ENCODE results near the gene SCAMP4.

SCAMP4 gene

DNA sequence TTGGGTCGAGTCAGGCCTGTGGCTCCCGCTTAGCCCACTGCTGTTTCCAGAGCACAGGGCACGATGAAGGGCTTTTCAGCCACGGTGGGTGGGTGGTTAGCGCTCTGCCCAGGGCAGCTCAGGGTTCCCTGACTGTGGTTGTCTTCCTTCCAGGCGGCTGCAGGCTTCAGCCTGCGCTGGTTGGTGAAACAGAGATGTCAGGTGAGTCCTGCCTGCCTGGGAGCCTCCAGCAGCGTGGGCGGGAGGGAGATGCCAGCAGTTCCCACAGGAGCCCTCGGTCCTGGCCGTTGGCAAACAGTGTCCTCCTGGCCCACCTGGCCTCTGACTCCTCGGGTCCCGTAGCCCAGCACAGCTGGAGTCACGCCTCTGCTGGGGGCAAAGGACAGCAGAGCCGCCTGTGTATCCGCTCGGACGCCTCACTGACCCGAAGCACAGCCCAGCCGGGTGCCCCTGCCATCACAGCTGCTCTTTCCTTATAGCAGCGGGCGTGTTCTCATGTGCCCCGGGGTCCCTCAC lies 9.7 kb downstream of the SCAMP4 start:
- Histone ChIP-seq H3K27me3 (ENCODE audit: insufficient read depth, low read length) (no peaks in the 10 kb centered on the region), H4K8ac (ENCODE audit: low read depth, low read length) (no peak overlapping the region), H3K4me3 (ENCODE audit: low read depth, low read length) (no peak overlapping the region), H3K36me3 (ENCODE audit: control insufficient read depth in 1 of 2, insufficient read depth in 2 of 2, low read length in 2 of 2) (peaks cover 63 to 69% of the 10 kb centered on the region in 2 experiments), H4K91ac (ENCODE audit: low read depth, low read length) (no peak overlapping the region), H3K9me3 (ENCODE audit: insufficient read depth, low read depth, low read length) (peaks cover 4% of the 10 kb centered on the region), H3K79me2 (ENCODE audit: control insufficient read depth, insufficient read depth, low read length, poor library complexity) (peaks cover 9% of the 10 kb centered on the region), H3K27ac (ENCODE audit: low read depth, low read length) (no peak overlapping the region), H2BK12ac (ENCODE audit: low read length) (no peak overlapping the region), H2BK120ac (ENCODE audit: insufficient read depth, low read length, poor library complexity) (no peak overlapping the region), H2AK5ac (ENCODE audit: low read length) (no peak overlapping the region), H2BK5ac (ENCODE audit: low read depth, low read length, poor library complexity) (no peak overlapping the region), H3K79me1 (ENCODE audit: low read length) (no peaks in the 10 kb centered on the region), H3K14ac (ENCODE audit: low read length) (no peak overlapping the region), H3K18ac (ENCODE audit: low read length) (peak overlapping the region; percentile 22), H3K4me2 (ENCODE audit: low read length) (no peak overlapping the region), H3K23ac (ENCODE audit: low read length) (no peak overlapping the region), H3K9ac (ENCODE audit: low read length) (no peak overlapping the region), H2AFZ (ENCODE audit: insufficient read depth, low read length, poor library complexity) (no peak overlapping the region), H4K12ac (ENCODE audit: low read depth, low read length) (no peak overlapping the region), H3K4ac (ENCODE audit: low read depth, low read length) (no peak overlapping the region), H3K4me1 (ENCODE audit: control insufficient read depth in 1 of 2, insufficient read depth in 2 of 2, low read length in 2 of 2) (peaks cover 0 to 3% of the 10 kb centered on the region in 2 experiments)
- WGBS (ENCODE audit: extremely low coverage, insufficient coverage, insufficient read length): no CpG with 5 or more reads among the region's 23 CpGs
- no peak for DNase-seq

DNA sequence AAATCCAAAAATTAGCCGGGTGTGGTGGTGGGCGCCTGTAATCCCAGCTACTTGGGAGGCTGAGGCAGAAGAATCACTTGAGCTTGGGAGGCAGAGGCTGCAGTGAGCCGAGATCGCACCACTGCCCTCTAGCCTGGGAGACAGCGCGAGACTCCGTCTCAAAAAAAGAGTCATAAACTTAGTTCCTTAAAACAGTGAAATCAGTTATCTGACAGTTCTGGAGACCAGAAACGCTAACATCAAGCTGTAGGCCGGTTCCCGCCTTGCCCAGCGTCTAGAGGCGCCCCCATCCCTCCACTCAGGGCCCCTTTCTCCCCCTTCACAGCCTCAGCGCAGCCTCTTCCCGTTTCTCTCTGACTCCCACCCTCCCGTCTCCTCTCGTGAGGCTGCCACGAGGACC lies 11.9 kb downstream of the SCAMP4 start:
- Histone ChIP-seq H4K12ac (ENCODE audit: low read depth, low read length) (no peak overlapping the region), H3K4me1 (ENCODE audit: control insufficient read depth in 1 of 2, insufficient read depth in 2 of 2, low read length in 2 of 2) (no peaks in the 10 kb centered on the region), H2BK120ac (ENCODE audit: insufficient read depth, low read length, poor library complexity) (no peak overlapping the region), H2AFZ (ENCODE audit: insufficient read depth, low read length, poor library complexity) (no peak overlapping the region), H3K79me2 (ENCODE audit: control insufficient read depth, insufficient read depth, low read length, poor library complexity) (peaks cover 3% of the 10 kb centered on the region), H3K79me1 (ENCODE audit: low read length) (no peaks in the 10 kb centered on the region), H3K9ac (ENCODE audit: low read length) (no peak overlapping the region), H3K14ac (ENCODE audit: low read length) (no peak overlapping the region), H3K4me2 (ENCODE audit: low read length) (no peak overlapping the region), H3K27ac (ENCODE audit: low read depth, low read length) (no peak overlapping the region), H3K4ac (ENCODE audit: low read depth, low read length) (no peak overlapping the region), H4K91ac (ENCODE audit: low read depth, low read length) (no peak overlapping the region), H4K8ac (ENCODE audit: low read depth, low read length) (no peak overlapping the region), H3K27me3 (ENCODE audit: insufficient read depth, low read length) (no peaks in the 10 kb centered on the region), H3K18ac (ENCODE audit: low read length) (no peak overlapping the region), H3K9me3 (ENCODE audit: insufficient read depth, low read depth, low read length) (peaks cover 4% of the 10 kb centered on the region), H2BK12ac (ENCODE audit: low read length) (no peak overlapping the region), H2AK5ac (ENCODE audit: low read length) (no peak overlapping the region), H3K23ac (ENCODE audit: low read length) (no peak overlapping the region), H3K36me3 (ENCODE audit: control insufficient read depth in 1 of 2, insufficient read depth in 2 of 2, low read length in 2 of 2) (peaks cover 81 to 84% of the 10 kb centered on the region in 2 experiments), H2BK5ac (ENCODE audit: low read depth, low read length, poor library complexity) (no peak overlapping the region), H3K4me3 (ENCODE audit: low read depth, low read length) (no peak overlapping the region)
- no CpG with 5 or more reads among the region's 17 CpGs for WGBS (ENCODE audit: extremely low coverage, insufficient coverage, insufficient read length)
- DNase-seq: no peak

DNA sequence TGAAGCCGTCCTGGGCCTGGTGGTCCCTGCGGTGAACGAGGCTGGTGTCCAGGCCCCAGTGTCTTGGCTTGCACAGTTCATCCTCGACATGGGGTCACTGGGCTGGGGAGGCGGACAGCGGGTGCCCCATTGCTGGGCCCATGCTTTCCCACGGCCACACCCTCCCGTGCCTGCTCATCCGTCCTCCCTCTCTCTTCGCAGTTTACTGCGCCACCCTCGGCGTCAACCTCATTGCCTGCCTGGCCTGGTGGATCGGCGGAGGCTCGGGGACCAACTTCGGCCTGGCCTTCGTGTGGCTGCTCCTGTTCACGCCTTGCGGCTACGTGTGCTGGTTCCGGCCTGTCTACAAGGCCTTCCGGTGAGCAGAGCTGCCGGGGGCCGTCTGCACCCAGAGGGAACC lies 12.7 kb downstream of the SCAMP4 start:
- no peak for DNase-seq
- H2AFZ ChIP-seq (ENCODE audit: insufficient read depth, low read length, poor library complexity): no peak overlapping the region
- H3K18ac ChIP-seq (ENCODE audit: low read length): no peak overlapping the region
- no CpG with 5 or more reads among the region's 25 CpGs for WGBS (ENCODE audit: extremely low coverage, insufficient coverage, insufficient read length)
- H2BK120ac ChIP-seq (ENCODE audit: insufficient read depth, low read length, poor library complexity): no peak overlapping the region
- H3K4me3 ChIP-seq (ENCODE audit: low read depth, low read length): no peak overlapping the region
- H3K9ac ChIP-seq (ENCODE audit: low read length): no peak overlapping the region
- H3K4me2 ChIP-seq (ENCODE audit: low read length): no peak overlapping the region
- H3K79me1 ChIP-seq (ENCODE audit: low read length): no peaks in the 10 kb centered on the region
- no peaks in the 10 kb centered on the region for H3K4me1 ChIP-seq (ENCODE audit: control insufficient read depth in 1 of 2, insufficient read depth in 2 of 2, low read length in 2 of 2)
- H3K79me2 ChIP-seq (ENCODE audit: control insufficient read depth, insufficient read depth, low read length, poor library complexity): peaks cover 3% of the 10 kb centered on the region
- H3K27me3 ChIP-seq (ENCODE audit: insufficient read depth, low read length): no peaks in the 10 kb centered on the region
- no peak overlapping the region for H4K8ac ChIP-seq (ENCODE audit: low read depth, low read length)
- H4K91ac ChIP-seq (ENCODE audit: low read depth, low read length): no peak overlapping the region
- no peak overlapping the region for H4K12ac ChIP-seq (ENCODE audit: low read depth, low read length)
- H3K9me3 ChIP-seq (ENCODE audit: insufficient read depth, low read depth, low read length): peaks cover 10% of the 10 kb centered on the region
- H3K27ac ChIP-seq (ENCODE audit: low read depth, low read length): no peak overlapping the region
- H3K23ac ChIP-seq (ENCODE audit: low read length): no peak overlapping the region
- no peak overlapping the region for H2BK5ac ChIP-seq (ENCODE audit: low read depth, low read length, poor library complexity)
- H2BK12ac ChIP-seq (ENCODE audit: low read length): no peak overlapping the region
- no peak overlapping the region for H3K14ac ChIP-seq (ENCODE audit: low read length)
- peaks cover 81 to 83% of the 10 kb centered on the region in 2 experiments for H3K36me3 ChIP-seq (ENCODE audit: control insufficient read depth in 1 of 2, insufficient read depth in 2 of 2, low read length in 2 of 2)
- no peak overlapping the region for H3K4ac ChIP-seq (ENCODE audit: low read depth, low read length)
- H2AK5ac ChIP-seq (ENCODE audit: low read length): no peak overlapping the region

DNA sequence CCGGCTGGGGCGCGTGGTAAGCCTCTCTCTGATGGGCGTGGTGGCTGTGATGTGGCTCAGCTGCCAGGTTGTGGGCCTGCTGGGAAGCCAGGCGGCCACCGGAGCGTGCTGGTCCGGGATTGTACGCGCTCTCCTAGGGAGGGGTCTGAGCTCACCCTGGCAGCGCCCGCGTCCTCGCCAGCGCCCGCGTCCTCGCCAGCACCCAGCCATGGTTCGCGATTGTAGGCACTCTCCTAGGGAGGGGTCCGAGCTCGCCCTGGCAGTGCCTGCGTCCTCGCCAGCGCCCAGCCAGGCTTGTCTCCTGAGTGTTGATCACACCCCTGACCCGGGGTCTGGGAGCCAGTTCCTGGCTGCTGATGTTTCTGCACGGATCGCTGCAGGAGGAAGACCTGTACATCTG lies 13.8 kb downstream of the SCAMP4 start:
- WGBS (ENCODE audit: extremely low coverage, insufficient coverage, insufficient read length): no CpG with 5 or more reads among the region's 28 CpGs
- Histone ChIP-seq H2BK5ac (ENCODE audit: low read depth, low read length, poor library complexity) (no peak overlapping the region), H3K27me3 (ENCODE audit: insufficient read depth, low read length) (no peaks in the 10 kb centered on the region), H3K27ac (ENCODE audit: low read depth, low read length) (no peak overlapping the region), H3K18ac (ENCODE audit: low read length) (no peak overlapping the region), H3K4me2 (ENCODE audit: low read length) (no peak overlapping the region), H3K79me1 (ENCODE audit: low read length) (no peaks in the 10 kb centered on the region), H3K9ac (ENCODE audit: low read length) (no peak overlapping the region), H3K79me2 (ENCODE audit: control insufficient read depth, insufficient read depth, low read length, poor library complexity) (peaks cover 3% of the 10 kb centered on the region), H2BK12ac (ENCODE audit: low read length) (no peak overlapping the region), H3K23ac (ENCODE audit: low read length) (no peak overlapping the region), H2AFZ (ENCODE audit: insufficient read depth, low read length, poor library complexity) (no peak overlapping the region), H3K14ac (ENCODE audit: low read length) (no peak overlapping the region), H4K91ac (ENCODE audit: low read depth, low read length) (no peak overlapping the region), H3K4me1 (ENCODE audit: control insufficient read depth in 1 of 2, insufficient read depth in 2 of 2, low read length in 2 of 2) (no peaks in the 10 kb centered on the region), H3K4ac (ENCODE audit: low read depth, low read length) (no peak overlapping the region), H4K8ac (ENCODE audit: low read depth, low read length) (no peak overlapping the region), H3K9me3 (ENCODE audit: insufficient read depth, low read depth, low read length) (peaks cover 10% of the 10 kb centered on the region), H3K36me3 (ENCODE audit: control insufficient read depth in 1 of 2, insufficient read depth in 2 of 2, low read length in 2 of 2) (peaks cover 77 to 79% of the 10 kb centered on the region in 2 experiments), H3K4me3 (ENCODE audit: low read depth, low read length) (no peak overlapping the region), H4K12ac (ENCODE audit: low read depth, low read length) (no peak overlapping the region), H2BK120ac (ENCODE audit: insufficient read depth, low read length, poor library complexity) (no peak overlapping the region), H2AK5ac (ENCODE audit: low read length) (no peak overlapping the region)
- no peak for DNase-seq

Data from trophoblast cell (in vitro differentiated cells and primary cell).